Ovary (tissue), 3 donors: ENCODE measurements around the gene SFMBT2.

Experiments
- CTCF ChIP-seq, 3 donors: fragments of 450-650 bp in 2 of 3; fragments of 200-600 bp in 1 of 3; IDR thresholded peaks; one replicate each; pipeline versions ENCODE4 v1.5.1 to v1.8.0; 2016 to 2022; ENCODE audit warnings: antibody characterized with exemption in 3 of 3, mild to moderate bottlenecking in 1 of 3
- EP300 ChIP-seq: sonication (generic); formaldehyde crosslinking; IDR thresholded peaks from one replicate; pipeline ENCODE4 v1.6.1; 2017; ENCODE audit warnings: antibody characterized with exemption
- POLR2A ChIP-seq: fragments of 450-650 bp; IDR thresholded peaks from one replicate; pipeline ENCODE4 v1.6.1; 2017; ENCODE audit warnings: antibody characterized with exemption, mild to moderate bottlenecking, moderate library complexity
- donor health status: DM: no; HTN: no; CAD: no.

- TF ChIP-seq POLR2A (no peak), CTCF (IDR thresholded peaks at IDR 0.05) (no peak), EP300 (no peak)
Observed at GRCh38 chr10:7362471-7362870, 48.4 kb downstream of the SFMBT2 start.
